A549 (cell line): ENCODE data around the gene GNG12. TPM values are rescaled to one million over a fixed set of nuclear protein-coding genes. Genes with fewer than 3 reads are reported as not detected.

Experiments
- ATAC-seq, 2 experiments: fragments of 200-7000 bp in 1 of 2; fragments of >200 bp in 1 of 2; cut with Nextera tagmentation in 1 of 2; cut with Tn5 transposase in 1 of 2; 3 replicates each; pipeline versions ENCODE4 v1.8.0 to v1.9.1; 2018 to 2020; ENCODE audit warnings: mild to moderate bottlenecking in 1 of 2, moderate library complexity in 1 of 2
- CTCF ChIA-PET: fragments of 300-600 bp; sonication (Branson Sonifier 250); formaldehyde crosslinking; extraction: SDS; loops from one replicate; lab custom pipeline; 2021; ENCODE audit warnings: antibody characterized with exemption, inconsistent platforms; lab: Yijun Ruan, JAX
- POLR2A ChIA-PET: fragments of 350-600 bp; formaldehyde crosslinking; extraction: SDS; loops from one replicate; lab custom pipeline; 2021; ENCODE audit warnings: antibody characterized with exemption, inconsistent platforms; lab: Yijun Ruan, JAX
- DNase-seq, 2 experiments: peaks; one replicate each; pipeline versions ENCODE4 v3.0.0 to v3.0.0-alpha.2; 2011 to 2016; ENCODE audit warnings: low read depth in 1 of 2, low spot score in 1 of 2
- FAIRE-seq: peaks from 2 replicates; lab custom pipeline; 2011; peaks lifted over from hg19 to GRCh38; lab: Jason Lieb, UNC
- H3K27ac ChIP-seq, 2 experiments: fragments of >200 bp; sonication (Bioruptor Twin); formaldehyde crosslinking; 3 replicates each; pipeline ENCODE4 v1.5.1; 2016 to 2017
- H3K4me1 ChIP-seq: fragments of >200 bp; sonication (Bioruptor Twin); formaldehyde crosslinking; 3 replicates; pipeline ENCODE4 v1.6.1; 2016
- H3K4me2 ChIP-seq: fragments of >200 bp; sonication (Bioruptor Twin); formaldehyde crosslinking; 3 replicates; pipeline ENCODE4 v1.6.1; 2016
- H3K4me3 ChIP-seq: fragments of >200 bp; sonication (Bioruptor Twin); formaldehyde crosslinking; 3 replicates; pipeline ENCODE4 v1.5.1; 2016
- H3K9me3 ChIP-seq: fragments of >200 bp; sonication (Bioruptor Twin); formaldehyde crosslinking; 3 replicates; pipeline ENCODE4 v1.6.1; 2016
- CBX8 ChIP-seq: fragments of 200-600 bp; sonication (generic); IDR thresholded peaks from 2 replicates; pipeline ENCODE4 v1.6.1; 2016
- CEBPB ChIP-seq, 2 experiments: fragments of >200 bp in 1 of 2; sonication (Bioruptor Twin) in 1 of 2; formaldehyde crosslinking in 1 of 2; IDR thresholded peaks; 2 replicates each; pipeline ENCODE4 v1.6.1; 2012 to 2016
- CHD4 ChIP-seq: fragments of 200-600 bp; sonication (generic); IDR thresholded peaks from 2 replicates; pipeline ENCODE4 v1.6.1; 2016; ENCODE audit warnings: antibody characterized with exemption, mild to moderate bottlenecking, borderline replicate concordance
- E2F6 ChIP-seq: IDR thresholded peaks from 2 replicates; pipeline ENCODE4 v1.6.1; 2012; ENCODE audit warnings: low read depth, borderline replicate concordance
- EHF ChIP-seq: fragments of 250-450 bp; sonication (Bioruptor Pico); IDR thresholded peaks from 2 replicates; pipeline ENCODE4 v1.5.0; 2020; ENCODE audit warnings: mild to moderate bottlenecking
- EHMT2 ChIP-seq: fragments of 200-600 bp; sonication (generic); IDR thresholded peaks from 2 replicates; pipeline ENCODE4 v1.6.1; 2016; ENCODE audit warnings: antibody characterized with exemption, low read depth, mild to moderate bottlenecking, moderate library complexity
- EP300 ChIP-seq, 2 experiments: fragments of >200 bp; sonication (Bioruptor Twin); formaldehyde crosslinking; IDR thresholded peaks; 2 replicates in 1 of 2; 3 replicates in 1 of 2; pipeline ENCODE4 v1.6.1; 2016 to 2017
- FOSB ChIP-seq: fragments of 250-450 bp; sonication (Bioruptor Pico); IDR thresholded peaks from 2 replicates; pipeline ENCODE4 v1.5.0; 2020; ENCODE audit warnings: mild to moderate bottlenecking, moderate library complexity
- FOSL2 ChIP-seq, 2 experiments: fragments of 450-650 bp in 1 of 2; fragments of >200 bp in 1 of 2; sonication (Bioruptor Twin) in 1 of 2; formaldehyde crosslinking; IDR thresholded peaks; 2 replicates each; pipeline versions ENCODE4 v1.5.0 to v1.6.1; 2016 to 2020; ENCODE audit warnings: mild to moderate bottlenecking in 1 of 2, moderate library complexity in 1 of 2
- FOXS1 ChIP-seq: fragments of 250-450 bp; sonication (Bioruptor Pico); IDR thresholded peaks from 2 replicates; pipeline ENCODE4 v1.5.0; 2020; ENCODE audit warnings: mild to moderate bottlenecking, moderate library complexity
- HEYL ChIP-seq: fragments of 250-450 bp; sonication (Bioruptor Pico); IDR thresholded peaks from 2 replicates; pipeline ENCODE4 v1.8.0; 2021; ENCODE audit warnings: mild to moderate bottlenecking, moderate library complexity
- HOXA7 ChIP-seq: fragments of 250-450 bp; sonication (Bioruptor Pico); IDR thresholded peaks from 2 replicates; pipeline ENCODE4 v1.5.0; 2020; ENCODE audit warnings: mild to moderate bottlenecking, moderate library complexity
- HOXB13 ChIP-seq: fragments of 250-450 bp; sonication (Bioruptor Pico); IDR thresholded peaks from 2 replicates; pipeline ENCODE4 v1.5.0; 2020; ENCODE audit warnings: low read depth, mild to moderate bottlenecking, moderate library complexity
- HOXB5 ChIP-seq: fragments of 250-450 bp; sonication (Bioruptor Pico); IDR thresholded peaks from 2 replicates; pipeline ENCODE4 v1.5.0; 2020; ENCODE audit warnings: mild to moderate bottlenecking, moderate library complexity
- JUN ChIP-seq, 2 experiments: fragments of >200 bp; sonication (Bioruptor Twin); formaldehyde crosslinking; IDR thresholded peaks; 2 replicates in 1 of 2; 3 replicates in 1 of 2; pipeline ENCODE4 v1.6.1; 2016 to 2017
- KDM1A ChIP-seq: fragments of 200-600 bp; sonication (generic); IDR thresholded peaks from 2 replicates; pipeline ENCODE4 v1.6.1; 2016; ENCODE audit warnings: low read depth, mild to moderate bottlenecking
- KDM5A ChIP-seq: fragments of 200-600 bp; sonication (generic); IDR thresholded peaks from 2 replicates; pipeline ENCODE4 v1.6.1; 2016; ENCODE audit warnings: antibody characterized with exemption, mild to moderate bottlenecking
- MAFK ChIP-seq: fragments of 450-650 bp; IDR thresholded peaks from 2 replicates; pipeline ENCODE4 v1.6.1; 2014; ENCODE audit not compliant: partially characterized antibody
- MYC ChIP-seq: IDR thresholded peaks from 2 replicates; pipeline ENCODE4 v1.6.1; 2012; ENCODE audit warnings: mild to moderate bottlenecking, inconsistent platforms, low read length, improper control_type of control experiment, borderline replicate concordance
- NFE2L2 ChIP-seq: fragments of 150-350 bp; conservative IDR thresholded peaks from 2 replicates; pipeline ENCODE4 v1.6.1; 2014; ENCODE audit warnings: low read length
- NPAS2 ChIP-seq: fragments of 250-450 bp; sonication (Bioruptor Pico); IDR thresholded peaks from 2 replicates; pipeline ENCODE4 v1.8.0; 2022; ENCODE audit warnings: mild to moderate bottlenecking, moderate library complexity, borderline replicate concordance
- POLR2A ChIP-seq: IDR thresholded peaks from 2 replicates; pipeline ENCODE4 v1.6.1; 2012; ENCODE audit warnings: mild to moderate bottlenecking, low read length
- TP53 ChIP-seq: fragments of 250-450 bp; sonication (Bioruptor Pico); IDR thresholded peaks from 2 replicates; pipeline ENCODE4 v1.5.0; 2021; ENCODE audit warnings: mild to moderate bottlenecking, moderate library complexity
- ZC3H11A ChIP-seq: fragments of 450-650 bp; IDR thresholded peaks from 2 replicates; pipeline ENCODE4 v1.6.1; 2014; ENCODE audit warnings: antibody characterized with exemption, mild to moderate bottlenecking
- ZSCAN20 ChIP-seq: fragments of 250-450 bp; sonication (Bioruptor Pico); IDR thresholded peaks from 2 replicates; pipeline ENCODE4 v1.8.0; 2022; ENCODE audit warnings: mild to moderate bottlenecking, moderate library complexity
- WGBS: methylation state at CpG from one replicate; pipeline ENCODE4 v1.1.6; 2017; ENCODE audit errors: missing lambda C conversion rate; 5-methylcytosine and 5-hydroxymethylcytosine counted together
- polyA plus RNA-seq, 4 experiments: library from polyadenylated mRNA; depleted of rRNA in 3 of 4; stranded (reverse); fragments of >200 nt; fragmentation: RNase III in 1 of 4; extraction: RNeasy Plus Mini Kit Qiagen cat#74134 plus additional on column Dnase treatment in 1 of 4; gene quantifications; 2 replicates in 3 of 4; 3 replicates in 1 of 4; pipeline ENCODE4 v1.2.3, GENCODE V29; 2011 to 2017
- TF ChIP-seq, protein P1 (sequence below): IDR thresholded peaks from 2 replicates; pipeline ENCODE4 v1.6.1; 2012
- TF ChIP-seq, protein P2 (sequence below): fragments of 250-450 bp; sonication (Bioruptor Pico); IDR thresholded peaks from 2 replicates; pipeline ENCODE4 v1.5.0; 2021; ENCODE audit warnings: mild to moderate bottlenecking, moderate library complexity, borderline replicate concordance
- TF ChIP-seq, protein P3 (sequence below): fragments of >200 bp; sonication (Bioruptor Twin); formaldehyde crosslinking; IDR thresholded peaks from 2 replicates; pipeline ENCODE4 v1.6.1; 2016
- TF ChIP-seq, protein P4 (sequence below): fragments of 150-350 bp; IDR thresholded peaks from 2 replicates; pipeline ENCODE4 v1.6.1; 2014; ENCODE audit warnings: low read depth, mild to moderate bottlenecking, low read length

Gene GNG12
- polyA plus RNA-seq, 2 of the 4 experiments (the other 2 are of a cell fraction): 91.8 to 132 TPM

GRCh38 chr1:67715819-67716218 lies 117.4 kb downstream of the GNG12 start:
- CTCF ChIA-PET: interaction anchor here (0.5 to 1.4 kb wide), 2 partner anchors 44 to 50 kb away, joined by 3 to 13 read pairs; no protein-coding TSS in a partner anchor
- ATAC-seq (no peak), DNase-seq (no peak), FAIRE-seq (no peak)
- no peak overlapping the region for H3K4me3 ChIP-seq
- peaks cover 90% of the 10 kb centered on the region for H3K4me1 ChIP-seq
- TF ChIP-seq MAFK (no peak), EP300 (IDR thresholded peaks at IDR 0.05) (no peak), EHF (CRISPR knock-in tag) (no peak), FOXS1 (no peak), HEYL (CRISPR knock-in tag) (no peak), CEBPB (IDR thresholded peaks at IDR 0.05) (no peak), NFE2L2 (no peak), MYC (no peak), E2F6 (no peak), ZSCAN20 (CRISPR knock-in tag) (no peak), KDM1A (no peak), CBX8 (no peak), KDM5A (no peak), HOXB13 (no peak), CHD4 (no peak), TP53 (CRISPR knock-in tag) (no peak)
- TF ChIP-seq, protein P1, sequence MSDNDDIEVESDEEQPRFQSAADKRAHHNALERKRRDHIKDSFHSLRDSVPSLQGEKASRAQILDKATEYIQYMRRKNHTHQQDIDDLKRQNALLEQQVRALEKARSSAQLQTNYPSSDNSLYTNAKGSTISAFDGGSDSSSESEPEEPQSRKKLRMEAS: no peak
- TF ChIP-seq, protein P2, sequence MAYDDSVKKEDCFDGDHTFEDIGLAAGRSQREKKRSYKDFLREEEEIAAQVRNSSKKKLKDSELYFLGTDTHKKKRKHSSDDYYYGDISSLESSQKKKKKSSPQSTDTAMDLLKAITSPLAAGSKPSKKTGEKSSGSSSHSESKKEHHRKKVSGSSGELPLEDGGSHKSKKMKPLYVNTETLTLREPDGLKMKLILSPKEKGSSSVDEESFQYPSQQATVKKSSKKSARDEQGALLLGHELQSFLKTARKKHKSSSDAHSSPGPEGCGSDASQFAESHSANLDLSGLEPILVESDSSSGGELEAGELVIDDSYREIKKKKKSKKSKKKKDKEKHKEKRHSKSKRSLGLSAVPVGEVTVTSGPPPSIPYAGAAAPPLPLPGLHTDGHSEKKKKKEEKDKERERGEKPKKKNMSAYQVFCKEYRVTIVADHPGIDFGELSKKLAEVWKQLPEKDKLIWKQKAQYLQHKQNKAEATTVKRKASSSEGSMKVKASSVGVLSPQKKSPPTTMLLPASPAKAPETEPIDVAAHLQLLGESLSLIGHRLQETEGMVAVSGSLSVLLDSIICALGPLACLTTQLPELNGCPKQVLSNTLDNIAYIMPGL (CRISPR knock-in tag): no peak
- TF ChIP-seq, protein P3, sequence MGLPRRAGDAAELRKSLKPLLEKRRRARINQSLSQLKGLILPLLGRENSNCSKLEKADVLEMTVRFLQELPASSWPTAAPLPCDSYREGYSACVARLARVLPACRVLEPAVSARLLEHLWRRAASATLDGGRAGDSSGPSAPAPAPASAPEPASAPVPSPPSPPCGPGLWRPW: no peak
- POLR2A ChIA-PET: interaction anchor here (1.2 kb wide), 1 partner anchor 30 kb away, joined by 3 read pairs; the partner anchor contains the start of gene GADD45A
- no peak overlapping the region for H3K4me2 ChIP-seq
- no peaks in the 10 kb centered on the region for H3K9me3 ChIP-seq
- WGBS: 80% methylated on average over 2 of the region's 2 CpGs
- H3K27ac ChIP-seq: peak overlapping the region; percentile 47 to 70; a peak in 4 of 6 replicates

GRCh38 chr1:67713057-67713846 lies 120.0 kb downstream of the GNG12 start:
- TF ChIP-seq FOSB (CRISPR knock-in tag) (no peak), ZC3H11A (no peak), MYC (no peak), NPAS2 (no peak), JUN (IDR thresholded peaks at IDR 0.05) (no peak), HOXA7 (CRISPR knock-in tag) (no peak), HOXB13 (no peak), HOXB5 (no peak), TP53 (CRISPR knock-in tag) (no peak), EHMT2 (no peak), FOSL2 (IDR thresholded peaks at IDR 0.05) (no peak), FOSL2 (CRISPR knock-in tag; IDR thresholded peaks at IDR 0.05) (no peak), POLR2A (no peak)
- TF ChIP-seq, protein P3: no peak
- TF ChIP-seq, protein P4, sequence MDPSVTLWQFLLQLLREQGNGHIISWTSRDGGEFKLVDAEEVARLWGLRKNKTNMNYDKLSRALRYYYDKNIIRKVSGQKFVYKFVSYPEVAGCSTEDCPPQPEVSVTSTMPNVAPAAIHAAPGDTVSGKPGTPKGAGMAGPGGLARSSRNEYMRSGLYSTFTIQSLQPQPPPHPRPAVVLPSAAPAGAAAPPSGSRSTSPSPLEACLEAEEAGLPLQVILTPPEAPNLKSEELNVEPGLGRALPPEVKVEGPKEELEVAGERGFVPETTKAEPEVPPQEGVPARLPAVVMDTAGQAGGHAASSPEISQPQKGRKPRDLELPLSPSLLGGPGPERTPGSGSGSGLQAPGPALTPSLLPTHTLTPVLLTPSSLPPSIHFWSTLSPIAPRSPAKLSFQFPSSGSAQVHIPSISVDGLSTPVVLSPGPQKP: no peak
- H3K4me2 ChIP-seq: peak overlapping the region; percentile 82
- H3K27ac ChIP-seq: peak overlapping the region; percentile 75 to 76
- DNase-seq (peak; percentile 23 to 44), FAIRE-seq (no peak), ATAC-seq (peak; percentile 55 to 75; a peak in 4 of 6 replicates)
- ChIA-PET POLR2A (no interaction called here), CTCF (interaction anchor here (1.2 to 1.6 kb wide), 5 partner anchors 9 to 151 kb away, joined by 3 to 6 read pairs (median 4); no protein-coding TSS in a partner anchor)
- H3K4me3 ChIP-seq: no peak overlapping the region
- no peaks in the 10 kb centered on the region for H3K9me3 ChIP-seq
- H3K4me1 ChIP-seq: peaks cover 79% of the 10 kb centered on the region
- 67% methylated on average over 4 of the region's 6 CpGs for WGBS
